Urinary bladder (tissue), 4 donors: Measurements from ENCODE around the gene BDKRB2. TPM values are rescaled to one million over a fixed set of nuclear protein-coding genes. Genes with fewer than 3 reads are reported as not detected.

Source experiments
- DNase-seq: peaks from one replicate; pipeline ENCODE4 v3.0.0-alpha.2; 2015; ENCODE audit errors: extremely low spot score
- H3K27ac ChIP-seq: one replicate; pipeline ENCODE4 v1.5.1; 2013; ENCODE audit warnings: low read depth, mild to moderate bottlenecking, moderate library complexity
- H3K36me3 ChIP-seq: one replicate; pipeline ENCODE4 v1.6.1; 2013; ENCODE audit warnings: mild to moderate bottlenecking, moderate library complexity; ENCODE audit not compliant: insufficient read depth
- H3K4me1 ChIP-seq: one replicate; pipeline ENCODE4 v1.6.1; 2013; ENCODE audit warnings: mild to moderate bottlenecking, moderate library complexity; ENCODE audit not compliant: insufficient read depth
- H3K4me3 ChIP-seq: one replicate; pipeline ENCODE4 v1.5.1; 2013; ENCODE audit warnings: low read depth, low read length
- WGBS: extraction: QIAGEN DNeasy Blood & Tissue Kit; methylation state at CpG from one replicate; pipeline ENCODE4 v1.1.7; 2013; 5-methylcytosine and 5-hydroxymethylcytosine counted together
- polyA plus RNA-seq: library from polyadenylated mRNA; stranded (reverse); fragments of 200-250 nt; gene quantifications from one replicate; pipeline ENCODE4 v1.2.3, GENCODE V29; 2013
- total RNA-seq: library from RNA; depleted of rRNA; stranded (reverse); fragments of >200 nt; gene quantifications from one replicate; pipeline ENCODE4 v1.2.3, GENCODE V29; 2014
- donor health status: healthy with polysubstance abuse.
- donor health status: healthy.

BDKRB2 gene
- total and polyA plus RNA-seq, 2 donors = 10.5 to 30.5 TPM

- no peak for DNase-seq
- WGBS = 84% methylated on average over 20 of the region's 20 CpGs
These were observed 58.9 kb downstream of the BDKRB2 start for GRCh38 chr14:96263347-96264199.

GRCh38 chr14:96264200-96264553 lies 59.5 kb downstream of the BDKRB2 start:
- no peak for DNase-seq
- no peaks in the 10 kb centered on the region for H3K36me3 ChIP-seq
- no peaks in the 10 kb centered on the region for H3K4me1 ChIP-seq
- WGBS = 94% methylated on average over 14 of the region's 14 CpGs
- no peak overlapping the region for H3K4me3 ChIP-seq
- H3K27ac ChIP-seq = no peak overlapping the region

More at GRCh38 chr14:96263347-96264199, 58.9 kb downstream of the BDKRB2 start:
- Histone ChIP-seq H3K27ac (no peak overlapping the region), H3K36me3 (no peaks in the 10 kb centered on the region), H3K4me3 (no peak overlapping the region), H3K4me1 (no peaks in the 10 kb centered on the region)

- no peaks in the 10 kb centered on the region for H3K36me3 ChIP-seq
- no peaks in the 10 kb centered on the region for H3K4me1 ChIP-seq
- no peak for DNase-seq
- no peak overlapping the region for H3K27ac ChIP-seq
- H3K4me3 ChIP-seq = no peak overlapping the region
- 64% methylated on average over 3 of the region's 3 CpGs for WGBS
These were observed 60.2 kb downstream of the BDKRB2 start for GRCh38 chr14:96264853-96265252.

- H3K36me3 ChIP-seq = no peaks in the 10 kb centered on the region
- 68% methylated on average over 16 of the region's 16 CpGs for WGBS
- H3K4me1 ChIP-seq = no peaks in the 10 kb centered on the region
- DNase-seq = no peak
- H3K27ac ChIP-seq = no peak overlapping the region
- no peak overlapping the region for H3K4me3 ChIP-seq
These were observed 60.9 kb downstream of the BDKRB2 start for GRCh38 chr14:96265383-96266095.

GRCh38 chr14:96267336-96267735 lies 62.7 kb downstream of the BDKRB2 start:
- peak; percentile 78 for DNase-seq
- H3K4me1 ChIP-seq = no peaks in the 10 kb centered on the region
- no peak overlapping the region for H3K27ac ChIP-seq
- 21% methylated on average over 3 of the region's 3 CpGs for WGBS
- H3K36me3 ChIP-seq = no peaks in the 10 kb centered on the region
- H3K4me3 ChIP-seq = no peak overlapping the region

- no peak for DNase-seq
- no peak overlapping the region for H3K4me3 ChIP-seq
- no peaks in the 10 kb centered on the region for H3K36me3 ChIP-seq
- 92% methylated on average over 5 of the region's 5 CpGs for WGBS
- no peak overlapping the region for H3K27ac ChIP-seq
- H3K4me1 ChIP-seq = no peaks in the 10 kb centered on the region
These were observed 63.3 kb downstream of the BDKRB2 start for GRCh38 chr14:96267916-96268315.

GRCh38 chr14:96268431-96269358 lies 64.1 kb downstream of the BDKRB2 start:
- Histone ChIP-seq H3K27ac (peak overlapping the region; percentile 45), H3K4me3 (no peak overlapping the region), H3K36me3 (no peaks in the 10 kb centered on the region), H3K4me1 (no peaks in the 10 kb centered on the region)
- no peak for DNase-seq
- WGBS = 66% methylated on average over 22 of the region's 22 CpGs

- Histone ChIP-seq H3K36me3 (no peaks in the 10 kb centered on the region), H3K4me1 (no peaks in the 10 kb centered on the region), H3K27ac (peak overlapping the region; percentile 26), H3K4me3 (no peak overlapping the region)
- DNase-seq = no peak
- WGBS = 51% methylated on average over 10 of the region's 10 CpGs
These were observed 64.7 kb downstream of the BDKRB2 start for GRCh38 chr14:96269359-96269710.

- Histone ChIP-seq H3K36me3 (no peaks in the 10 kb centered on the region), H3K27ac (no peak overlapping the region), H3K4me3 (no peak overlapping the region), H3K4me1 (no peaks in the 10 kb centered on the region)
- whole genome bisulfite sequencing = 64% methylated on average over 8 of the region's 8 CpGs
- DNase-seq = no peak
These were observed 66.2 kb downstream of the BDKRB2 start for GRCh38 chr14:96270565-96271420.

- DNase-seq = no peak
- 98% methylated on average over 1 of the region's 1 CpG for WGBS
- Histone ChIP-seq H3K4me1 (no peaks in the 10 kb centered on the region), H3K27ac (no peak overlapping the region), H3K36me3 (no peaks in the 10 kb centered on the region), H3K4me3 (no peak overlapping the region)
These were observed 66.8 kb downstream of the BDKRB2 start for GRCh38 chr14:96271421-96271762.

GRCh38 chr14:96272777-96273473 lies 68.3 kb downstream of the BDKRB2 start:
- WGBS = 25% methylated on average over 3 of the region's 3 CpGs
- no peak overlapping the region for H3K27ac ChIP-seq

GRCh38 chr14:96273629-96274028 lies 69.0 kb downstream of the BDKRB2 start:
- DNase-seq = no peak
- 86% methylated on average over 5 of the region's 5 CpGs for WGBS
- Histone ChIP-seq H3K4me1 (no peaks in the 10 kb centered on the region), H3K27ac (no peak overlapping the region), H3K4me3 (no peak overlapping the region), H3K36me3 (no peaks in the 10 kb centered on the region)

More at GRCh38 chr14:96272777-96273473, 68.3 kb downstream of the BDKRB2 start:
- no peak for DNase-seq
- Histone ChIP-seq H3K4me1 (no peaks in the 10 kb centered on the region), H3K36me3 (no peaks in the 10 kb centered on the region), H3K4me3 (no peak overlapping the region)
